ENCODE data around the gene YWHAQ.
A peak's percentile ranks its signal among the peaks of the same experiment; 100 is the strongest.

YWHAQ gene

DNA sequence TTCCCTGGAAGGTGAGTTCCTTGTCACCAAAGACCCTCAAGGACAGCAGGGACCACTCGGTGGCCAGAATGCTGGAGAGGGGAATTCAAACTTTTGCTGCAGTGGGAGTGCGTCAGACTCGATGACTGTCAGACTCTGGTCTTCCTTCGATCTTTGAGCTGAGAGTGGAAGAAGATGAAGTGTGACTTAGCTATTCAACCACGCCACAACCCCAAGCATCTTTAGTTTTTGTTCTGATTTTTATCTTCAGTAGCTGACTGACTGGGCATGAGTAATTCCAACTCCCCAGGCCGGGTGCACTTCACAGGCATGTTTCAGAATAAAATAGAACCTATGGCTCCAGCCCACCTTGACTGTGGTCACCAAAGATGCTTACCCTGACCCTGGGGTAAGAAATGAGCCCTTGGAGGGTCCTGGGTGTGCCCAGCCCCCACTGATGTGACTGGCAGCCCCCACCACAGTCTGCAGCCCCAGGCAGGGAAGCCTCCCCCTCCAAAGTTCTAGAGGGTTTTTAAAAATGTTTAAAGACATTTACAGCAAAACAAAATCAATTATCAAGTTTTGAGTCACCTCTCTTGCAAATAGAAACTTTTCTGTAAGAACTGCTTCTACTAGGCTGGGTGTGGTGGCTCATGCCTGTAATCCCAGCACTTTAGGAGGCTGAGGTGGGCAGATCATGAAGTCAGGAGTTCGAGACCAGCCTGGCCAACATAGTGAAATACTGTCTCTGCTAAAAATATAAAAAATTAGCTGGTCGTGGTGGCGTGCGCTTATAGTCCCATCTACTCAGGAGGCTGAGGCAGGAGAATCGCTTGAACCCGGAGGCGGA, 24.9 kb upstream of the YWHAQ start:
- DNase-seq (ENCODE audit: low read depth in 2 of 2) = peak in 1 of 2 donors; percentile 24

DNA sequence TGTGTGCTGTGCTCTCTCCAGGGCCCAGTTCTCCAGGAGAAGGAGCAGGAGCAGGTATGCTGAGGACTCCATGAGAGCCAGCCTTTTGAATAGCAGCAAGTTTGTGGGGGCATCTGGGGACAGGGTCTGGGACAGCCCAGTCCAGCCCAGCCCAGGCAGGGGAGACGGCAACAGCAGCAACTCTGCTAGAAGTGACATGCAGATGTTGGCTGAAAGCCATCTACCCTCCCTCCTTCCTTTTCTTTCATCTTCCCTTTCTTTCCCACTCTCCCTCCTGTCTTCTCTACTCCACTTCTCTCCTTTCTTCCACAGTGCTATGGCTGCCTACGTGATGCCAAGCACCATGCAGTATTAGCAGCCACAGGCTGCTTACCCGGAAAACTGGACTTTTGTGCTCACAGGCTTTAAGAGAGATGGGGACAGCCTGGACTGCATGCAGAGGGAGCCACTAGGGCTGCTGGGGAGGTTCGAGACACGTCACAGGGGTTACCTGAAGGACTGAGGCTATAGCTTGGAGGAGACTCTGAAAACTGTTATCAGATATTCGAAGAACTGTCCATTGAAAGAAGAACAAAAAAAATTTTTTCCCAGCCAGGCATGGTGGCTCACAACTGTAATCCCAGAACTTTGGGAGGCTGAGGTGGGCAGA, 23.8 kb upstream of the YWHAQ start:
- DNase-seq (ENCODE audit: low read depth in 2 of 2) = no peak

DNA sequence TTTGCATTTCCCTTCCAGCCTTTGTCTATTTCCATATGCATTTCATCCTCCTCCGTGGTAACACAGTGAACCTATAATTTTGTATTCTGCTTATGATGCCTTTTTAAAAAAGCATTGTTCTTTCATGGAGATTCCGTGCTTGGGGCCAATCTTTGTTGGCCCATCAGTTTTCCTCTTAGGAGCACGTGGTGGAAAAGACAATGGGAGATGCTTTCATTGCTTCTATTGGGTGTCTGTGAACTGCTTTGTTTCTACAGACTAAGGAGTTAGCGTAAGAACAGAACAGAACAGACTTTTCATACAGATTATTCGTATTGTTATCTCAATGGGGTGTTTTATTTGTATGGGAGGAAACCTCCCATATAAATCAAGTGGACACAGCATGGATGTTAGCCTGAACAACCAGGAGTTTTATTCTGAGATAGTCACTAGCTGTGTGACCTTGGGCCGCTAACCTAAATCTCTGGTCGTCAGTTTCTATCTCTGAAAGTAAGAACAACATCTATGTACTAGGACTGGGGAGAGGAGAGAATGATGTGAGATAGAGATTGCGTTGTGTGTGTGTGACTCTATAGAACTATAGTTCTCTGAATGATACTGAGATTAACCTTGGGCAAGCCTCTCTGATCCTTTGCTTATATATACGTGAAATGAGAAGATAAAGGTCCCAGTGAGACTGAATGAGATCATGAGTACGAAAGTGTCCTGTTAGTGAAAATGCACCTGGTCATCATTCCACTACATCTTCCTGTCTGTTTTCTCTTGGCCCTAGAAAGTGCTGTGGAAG, 22.9 kb upstream of the YWHAQ start:
- DNase-seq (ENCODE audit: low read depth in 2 of 2) = no peak

DNA sequence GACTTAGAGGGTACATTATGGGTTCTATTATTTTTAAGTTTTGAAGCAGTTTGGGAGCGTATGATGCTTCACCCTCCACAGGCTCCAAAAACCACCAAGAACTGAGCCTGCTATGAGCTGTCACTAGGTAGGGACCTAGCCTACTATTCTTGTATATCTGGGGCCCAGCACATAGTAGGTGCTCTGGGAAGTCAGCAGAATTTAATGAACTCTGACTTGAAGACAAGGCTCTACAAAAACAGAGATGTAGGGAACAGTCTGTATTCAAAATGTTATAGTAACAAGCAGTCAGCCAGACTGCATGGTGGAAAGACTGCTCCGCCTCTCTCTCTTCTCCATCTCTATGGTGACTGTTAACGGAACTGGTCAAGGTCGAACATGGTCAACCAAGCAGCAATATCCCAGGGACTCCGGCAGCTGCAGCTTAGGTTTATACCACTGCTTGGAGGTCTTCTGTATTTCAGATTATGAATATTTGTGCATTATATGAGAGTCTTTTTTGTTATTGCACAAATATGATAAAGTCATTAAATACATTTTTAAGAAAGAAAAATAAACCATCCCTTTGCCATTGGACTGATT, 22.2 kb upstream of the YWHAQ start:
- no peak for DNase-seq (ENCODE audit: low read depth in 2 of 2)

DNA sequence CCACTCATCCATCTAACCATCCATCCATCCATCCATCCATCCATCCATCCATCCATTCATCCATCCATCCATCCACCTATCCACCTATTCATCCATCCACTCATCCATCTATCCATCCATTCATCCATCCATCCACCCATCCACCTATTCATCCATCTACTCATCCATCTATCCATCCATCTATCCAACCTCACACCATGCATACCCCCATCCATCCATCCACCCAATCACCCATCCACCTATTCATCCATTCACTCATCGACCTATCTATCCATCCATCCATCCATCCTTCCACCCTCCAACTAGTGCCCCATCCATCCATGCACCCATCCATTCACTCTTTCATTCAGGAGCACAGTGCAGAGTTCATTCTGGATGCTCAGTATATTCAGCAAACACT, 21.5 kb upstream of the YWHAQ start:
- DNase-seq (ENCODE audit: low read depth in 2 of 2) = no peak

DNA sequence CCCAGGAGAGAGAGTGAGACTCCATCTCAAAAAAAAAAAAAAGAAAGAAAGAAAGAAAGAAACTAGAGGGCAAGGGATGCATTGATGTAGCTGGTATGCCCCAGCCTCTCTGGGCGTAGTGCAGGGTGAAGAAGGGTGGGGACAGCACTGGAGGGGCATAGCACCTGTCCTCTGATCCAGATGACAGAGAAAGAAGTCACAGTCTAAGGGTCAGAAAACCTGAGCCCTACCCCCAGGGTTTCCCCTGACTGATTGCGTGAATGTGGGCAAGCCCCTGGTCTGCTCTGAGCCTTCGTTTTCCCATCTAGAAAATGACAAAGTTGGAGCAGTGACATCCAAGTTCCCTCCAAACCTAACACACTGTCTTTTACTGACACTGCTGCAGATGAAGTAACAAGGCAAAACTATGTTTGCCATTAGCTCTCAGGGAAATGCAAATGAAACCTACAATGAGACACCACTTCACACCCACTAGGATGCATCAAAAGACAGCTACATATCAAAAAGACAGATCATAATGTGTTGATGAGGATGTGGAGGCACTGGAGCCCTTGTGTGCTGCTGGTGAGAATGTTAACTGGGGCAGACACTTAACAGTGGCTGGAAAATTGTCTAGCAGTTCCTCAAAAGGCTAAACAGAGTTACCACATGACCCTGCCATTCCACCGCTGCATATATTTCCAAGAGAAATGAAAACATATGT, 19.5 kb upstream of the YWHAQ start:
- no peak for DNase-seq (ENCODE audit: low read depth in 2 of 2)

DNA sequence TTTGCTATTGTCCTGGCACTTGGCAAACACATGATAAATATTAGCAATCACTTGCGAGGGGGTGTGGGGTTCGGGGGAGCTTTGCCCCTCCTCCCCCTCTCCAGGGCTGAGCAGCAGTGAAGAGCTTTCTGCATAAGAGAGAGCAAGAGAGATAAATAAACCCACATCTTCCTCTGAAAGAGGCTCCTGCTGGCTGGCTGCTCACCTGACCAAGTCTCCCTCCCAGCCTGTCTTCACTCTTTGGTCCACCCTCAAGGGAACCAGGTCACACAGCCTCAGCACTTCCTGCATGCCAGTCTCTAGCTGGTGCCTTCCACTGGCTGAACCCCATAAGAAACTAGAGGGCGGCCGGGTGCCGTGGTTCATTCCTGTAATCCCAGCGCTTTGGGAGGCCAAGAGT, 18.5 kb upstream of the YWHAQ start:
- no peak for DNase-seq (ENCODE audit: low read depth in 2 of 2)

DNA sequence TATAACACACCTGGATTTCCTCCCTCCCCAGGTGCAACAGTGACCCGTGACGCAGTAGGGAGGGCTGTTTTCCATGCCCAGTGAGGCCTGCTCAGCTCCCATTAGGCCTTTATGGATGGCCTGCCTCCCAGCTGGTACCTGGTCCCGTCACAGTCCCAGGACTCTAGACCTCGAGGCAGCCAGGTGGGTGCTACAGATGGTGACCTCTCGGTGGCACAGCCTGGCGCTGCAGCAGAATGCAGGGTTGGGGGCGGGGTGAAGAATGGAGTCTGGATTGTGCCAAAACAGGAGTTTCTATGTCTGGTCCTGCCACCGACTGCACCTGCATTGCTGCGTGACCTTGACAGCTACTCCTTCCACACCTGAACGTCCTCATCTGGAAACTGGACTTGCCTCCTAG, 18.0 kb upstream of the YWHAQ start:
- DNase-seq (ENCODE audit: low read depth in 2 of 2) = no peak

DNA sequence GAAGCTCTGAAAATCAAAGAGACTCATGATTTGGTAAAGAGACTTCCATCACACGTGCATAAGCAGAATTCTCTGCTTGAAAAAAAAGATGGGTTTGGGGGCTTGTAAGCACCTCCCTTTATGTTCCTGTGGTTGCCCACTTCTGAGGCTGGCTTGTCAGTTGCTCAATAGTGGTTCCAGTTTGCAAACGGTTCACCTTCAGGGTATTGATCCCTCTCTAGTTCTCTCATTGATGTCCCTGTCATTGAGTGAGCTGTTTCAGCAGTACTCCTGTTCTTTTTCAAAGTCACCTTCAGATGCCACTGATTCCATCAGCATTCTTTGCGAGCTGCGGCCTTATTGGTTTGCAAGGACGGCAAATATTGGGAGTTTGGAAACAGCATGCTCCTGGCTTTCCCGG, 17.1 kb upstream of the YWHAQ start:
- no peak for DNase-seq (ENCODE audit: low read depth in 2 of 2)

DNA sequence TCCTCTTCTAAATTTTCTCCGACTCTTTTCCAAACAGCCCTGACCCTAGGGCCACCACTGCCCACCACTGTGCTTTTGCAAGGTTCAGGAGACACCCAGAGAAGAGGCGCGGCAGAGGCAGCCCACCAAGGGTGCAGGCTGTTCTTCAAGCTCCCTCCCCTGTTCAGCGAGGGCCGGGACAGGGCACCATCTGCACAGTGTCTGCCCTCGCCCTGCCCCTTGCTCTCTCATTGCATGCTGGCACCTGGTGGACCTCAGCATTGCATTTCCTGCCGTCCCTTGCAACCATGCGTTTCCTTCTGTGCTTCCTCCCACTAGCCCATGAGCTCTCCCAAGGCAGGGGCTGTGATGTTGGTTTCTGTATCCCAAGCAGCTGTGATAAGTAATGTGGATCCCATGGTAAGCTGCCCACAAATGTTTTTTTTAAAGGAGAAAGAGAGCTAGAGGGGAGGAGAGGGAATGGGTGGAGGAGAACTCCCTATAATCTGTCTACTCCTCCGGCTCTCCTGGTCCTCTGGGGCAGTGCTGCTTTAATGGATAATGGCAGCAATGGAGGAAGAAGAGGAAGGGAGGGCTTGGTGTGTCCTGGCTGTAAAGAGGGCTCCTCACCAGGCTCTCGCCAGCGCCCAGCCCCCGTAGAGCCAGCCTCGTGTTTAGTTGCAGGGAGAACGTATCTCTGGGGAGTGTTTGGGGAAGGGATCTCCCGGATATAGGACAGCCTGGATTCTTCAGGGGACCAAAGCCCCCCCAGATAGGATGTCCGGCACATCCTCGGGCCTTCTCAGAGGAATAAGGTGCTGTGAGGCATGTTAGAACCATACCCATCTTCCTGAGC, 15.6 kb upstream of the YWHAQ start:
- DNase-seq (ENCODE audit: low read depth in 2 of 2) = no peak

DNA sequence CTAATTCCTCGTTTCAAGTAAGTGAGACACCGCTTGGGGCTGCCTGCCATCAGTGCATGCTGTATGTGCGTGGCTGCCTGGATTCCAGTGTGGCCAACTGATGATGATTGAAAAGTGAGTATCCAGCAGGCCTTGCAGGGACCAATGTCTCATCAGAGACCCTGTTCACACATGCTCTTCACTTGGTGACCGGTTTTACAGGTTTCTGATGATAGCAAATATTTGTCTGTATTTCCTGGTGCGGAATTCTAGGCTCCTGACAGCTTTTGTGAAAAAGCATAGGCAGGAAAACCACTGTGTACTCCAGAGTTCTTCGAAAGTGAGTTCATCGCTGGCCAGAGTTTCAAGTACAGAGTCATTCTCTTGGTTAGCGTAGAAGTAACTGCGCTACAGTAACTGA, 13.8 kb upstream of the YWHAQ start:
- DNase-seq (ENCODE audit: low read depth in 2 of 2) = no peak

DNA sequence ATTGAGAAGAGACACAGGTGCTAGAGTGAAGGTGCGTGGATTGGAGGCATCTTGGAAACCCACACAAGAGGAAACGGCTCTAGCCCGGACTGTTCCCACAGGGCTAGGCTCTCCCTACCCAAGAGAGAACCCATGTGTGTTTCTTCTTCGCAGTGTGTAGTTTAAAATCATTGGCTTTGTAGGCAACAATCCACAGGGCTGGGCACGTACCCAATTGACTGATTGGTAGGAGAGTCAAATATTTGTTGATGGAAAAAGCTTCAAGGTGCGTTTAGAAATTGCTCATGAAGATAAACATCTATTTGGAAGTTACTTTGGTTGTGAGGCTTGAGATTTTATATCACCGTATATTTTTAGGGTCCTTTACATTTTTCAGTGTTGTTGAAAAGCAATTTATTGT, 13.2 kb upstream of the YWHAQ start:
- no peak for DNase-seq (ENCODE audit: low read depth in 2 of 2)

DNA sequence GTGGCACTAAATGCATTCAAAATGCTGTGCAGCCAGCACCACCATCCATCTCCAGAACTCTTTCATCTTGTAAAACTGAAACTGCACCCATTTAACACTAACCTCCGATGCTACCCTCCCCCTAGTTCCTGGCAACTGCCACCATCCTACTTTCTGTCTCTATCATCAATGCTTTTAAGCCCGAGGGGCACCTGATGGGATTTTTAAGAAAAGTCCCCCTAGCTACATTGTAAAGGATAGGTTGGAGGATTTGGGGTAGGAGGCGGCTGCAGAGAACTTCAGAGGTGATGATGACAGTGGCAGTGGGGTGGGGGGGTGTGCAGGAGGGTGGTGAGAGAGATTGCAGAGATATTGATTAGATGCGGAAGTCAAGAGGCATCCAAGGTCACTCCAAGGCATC, 10.8 kb upstream of the YWHAQ start:
- DNase-seq (ENCODE audit: low read depth in 2 of 2) = no peak

DNA sequence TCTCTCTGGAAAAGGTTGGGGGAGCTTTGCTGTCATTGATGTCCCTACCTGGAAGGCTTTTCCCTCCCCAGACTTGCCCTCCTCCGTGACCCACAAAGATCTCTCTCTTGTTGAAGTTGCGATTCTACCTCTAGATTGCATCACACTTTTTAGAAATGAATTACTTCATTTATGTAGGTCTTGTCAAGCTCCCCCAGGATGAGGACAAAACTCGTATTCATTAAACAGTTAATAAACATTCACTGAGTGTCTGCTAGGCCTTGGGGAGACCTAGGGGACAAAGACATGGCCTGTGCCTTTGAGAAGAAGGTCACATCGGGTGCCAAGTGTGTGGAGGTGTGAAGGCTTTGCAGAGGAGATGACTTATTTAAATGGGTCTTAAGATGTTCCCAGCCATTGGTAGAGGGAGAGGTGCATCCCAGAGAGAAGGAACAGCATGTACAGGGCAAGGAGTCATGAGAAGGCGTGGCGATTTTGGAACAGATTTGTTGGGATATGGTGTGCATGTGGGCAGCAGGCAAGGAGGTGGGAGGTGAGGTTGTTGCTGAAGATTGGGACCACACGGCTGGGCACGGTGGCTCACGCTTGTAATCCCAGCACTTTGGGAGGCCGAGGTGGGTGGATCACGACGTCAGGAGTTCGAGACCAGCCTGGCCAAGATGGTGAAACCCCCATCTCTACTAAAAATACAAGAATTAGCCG, 9.8 kb upstream of the YWHAQ start:
- DNase-seq (ENCODE audit: low read depth in 2 of 2) = no peak

DNA sequence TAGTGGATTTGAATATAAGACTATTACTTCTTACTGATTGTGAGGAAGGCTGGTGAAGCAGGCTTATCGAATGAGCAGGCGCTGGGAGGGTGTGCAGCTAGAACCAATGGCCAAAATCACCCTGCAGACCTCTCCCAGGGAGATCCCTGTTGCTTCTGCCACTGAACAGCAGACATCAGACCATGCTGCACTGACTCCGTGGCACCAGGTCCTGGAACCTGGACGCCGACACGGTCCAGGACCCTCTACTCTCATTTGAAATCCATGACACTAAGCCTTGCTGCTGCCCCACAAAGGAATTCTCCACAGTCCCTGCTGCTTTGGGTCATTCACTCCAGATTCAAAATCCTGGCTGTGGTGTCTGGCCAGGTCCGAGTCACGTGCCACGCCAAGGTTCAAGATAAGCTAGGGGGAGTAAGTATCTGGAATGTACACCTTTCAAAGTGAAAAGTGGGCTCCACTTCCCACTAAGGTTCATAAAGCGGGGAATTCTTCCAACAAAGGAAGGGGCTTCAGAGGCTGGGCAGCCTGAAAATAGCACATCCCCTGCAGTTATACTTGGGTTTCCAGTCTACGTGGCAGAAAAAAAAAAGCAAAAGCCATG, 9.0 kb upstream of the YWHAQ start:
- no peak for DNase-seq (ENCODE audit: low read depth in 2 of 2)

DNA sequence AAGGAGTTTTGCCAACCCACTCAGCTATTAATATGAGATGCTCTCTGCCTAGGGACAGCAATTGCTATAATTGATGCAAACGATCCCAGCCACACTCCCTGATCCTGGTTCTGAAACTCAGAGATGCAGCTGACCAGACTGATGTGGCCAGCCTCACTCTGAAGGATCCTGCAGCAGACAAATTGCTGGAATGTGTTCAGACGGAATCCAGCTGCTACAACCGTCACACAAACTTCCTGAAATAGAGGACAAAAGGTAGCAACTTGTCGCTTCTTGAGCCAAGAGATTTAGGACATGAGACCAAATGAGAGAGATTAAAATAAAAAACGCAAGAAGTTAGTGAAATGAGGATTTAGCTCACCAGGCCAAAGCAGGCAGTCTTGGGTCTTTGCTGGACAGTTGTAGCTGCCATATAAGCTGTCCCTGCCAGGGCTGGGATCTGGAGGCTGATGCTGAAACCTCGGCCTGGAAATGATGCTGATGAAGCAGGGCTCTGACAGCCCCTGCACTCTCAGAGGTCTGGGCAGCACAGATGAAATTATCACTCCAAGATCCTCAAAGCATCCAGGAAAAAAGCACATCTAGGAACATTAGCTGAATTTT, 8.3 kb upstream of the YWHAQ start:
- no peak for DNase-seq (ENCODE audit: low read depth in 2 of 2)

DNA sequence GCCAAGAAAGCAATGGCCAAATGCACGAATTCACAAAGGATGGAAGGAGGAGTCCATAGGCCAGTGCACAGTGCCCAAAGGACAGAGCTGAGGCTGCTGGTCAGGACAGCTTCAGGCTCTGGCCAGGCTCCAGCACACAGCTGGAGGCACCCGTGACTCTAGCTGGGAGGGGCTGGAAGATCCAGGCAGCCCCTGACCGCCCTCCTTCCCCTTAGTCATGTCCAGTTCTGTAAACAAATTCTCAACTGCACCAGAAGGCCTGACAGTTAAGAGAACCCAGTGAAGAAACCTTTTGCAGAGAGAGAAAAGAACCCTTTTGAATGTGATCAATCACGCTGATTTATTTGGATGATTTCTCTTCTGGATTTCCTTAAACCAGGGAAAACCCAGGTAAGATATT, 7.7 kb upstream of the YWHAQ start:
- DNase-seq (ENCODE audit: low read depth in 2 of 2) = no peak

DNA sequence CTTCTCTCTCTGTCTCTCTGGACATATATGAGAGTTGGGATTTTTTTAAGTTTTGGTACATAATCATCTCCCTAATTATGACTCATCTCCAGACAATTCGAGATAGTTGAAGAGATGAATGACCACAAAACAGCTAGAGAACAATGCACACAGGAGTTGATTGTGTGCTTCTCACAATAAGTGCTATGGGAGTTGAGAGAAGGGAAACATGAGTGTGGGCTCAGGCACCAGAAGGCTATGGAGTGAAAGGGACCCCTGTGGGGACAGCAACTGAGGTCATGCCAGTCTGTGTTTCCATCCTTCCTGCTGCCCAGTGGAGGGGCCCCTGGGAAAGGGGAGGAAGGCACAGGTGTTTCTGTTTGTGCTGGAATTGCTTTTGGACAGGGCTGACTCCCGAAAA, 6.5 kb upstream of the YWHAQ start:
- DNase-seq (ENCODE audit: low read depth in 2 of 2) = no peak

DNA sequence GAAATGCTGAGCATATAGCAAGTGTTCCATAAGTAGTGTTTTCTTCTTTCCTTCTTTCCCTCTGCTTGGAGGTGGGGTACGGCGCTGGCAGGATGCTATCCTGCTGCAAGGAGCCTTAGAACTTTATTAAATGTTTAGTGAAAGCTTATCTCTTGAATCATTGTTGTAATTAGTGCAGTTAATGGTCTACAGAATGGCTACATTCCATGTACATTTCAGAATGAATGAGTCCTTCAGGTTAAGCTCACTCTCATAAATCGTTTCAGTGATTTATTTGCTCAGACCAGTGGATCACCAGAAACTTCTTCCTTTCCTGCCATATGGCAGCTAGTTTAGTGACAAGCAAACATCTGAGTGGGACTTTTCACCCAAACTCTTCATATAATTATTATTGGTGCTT, 3.3 kb upstream of the YWHAQ start:
- no peak for DNase-seq (ENCODE audit: low read depth in 2 of 2)
